Pancreas (tissue), 10 donors: ENCODE results near the gene SLC25A52. TPM values are rescaled to one million over a fixed set of nuclear protein-coding genes. Genes with fewer than 3 reads are reported as not detected.

Experiments
- ATAC-seq, 4 donors: fragments of 200-7000 bp; cut with Tn5 transposase; one replicate each; pipeline versions ENCODE4 v1.8.0 to v1.9.1; 2020; ENCODE audit warnings: mild to moderate bottlenecking in 4 of 4, moderate library complexity in 4 of 4
- DNase-seq, 6 donors: peaks; one replicate each; pipeline ENCODE4 v3.0.0-alpha.2; 2020
- FAIRE-seq: peaks from 2 replicates; lab custom pipeline; 2012; peaks lifted over from hg19 to GRCh38; lab: Jason Lieb, UNC
- H3K27ac ChIP-seq, 4 donors: fragments of 200-600 bp; sonication (generic); 1 replicate in 3 of 4; 2 replicates in 1 of 4; pipeline versions ENCODE4 v1.5.0 to v1.8.0; 2020
- H3K27me3 ChIP-seq, 4 donors: fragments of 200-600 bp; one replicate each; pipeline ENCODE4 v1.8.0; 2021
- H3K36me3 ChIP-seq, 3 donors: fragments of 200-600 bp; sonication (generic) in 1 of 3; one replicate each; pipeline versions ENCODE4 v1.5.0 to v1.8.0; 2020 to 2021
- H3K4me1 ChIP-seq, 3 donors: fragments of 200-600 bp; one replicate each; pipeline ENCODE4 v1.8.0; 2021
- H3K4me3 ChIP-seq, 4 donors: fragments of 200-600 bp; sonication (generic) in 2 of 4; one replicate each; pipeline versions ENCODE4 v1.5.0 to v1.8.0; 2020 to 2021
- H3K9me3 ChIP-seq, 4 donors: fragments of 200-600 bp; one replicate each; pipeline ENCODE4 v1.8.0; 2021
- WGBS, 2 donors: extraction: QIAGEN DNeasy Blood & Tissue Kit; methylation state at CpG; one replicate each; pipeline ENCODE4 v1.1.7; 2013; 5-methylcytosine and 5-hydroxymethylcytosine counted together
- intact Hi-C, 3 donors: fragments of 100-400 bp; cut with DNase I; formaldehyde crosslinking; loops; one replicate each; pipeline versions ENCODE4 v1.11.1 to v1.14.2; 2022
- polyA plus RNA-seq, 2 donors: library from polyadenylated mRNA; stranded (reverse); fragments of 200-250 nt; gene quantifications; one replicate each; pipeline ENCODE4 v1.2.3, GENCODE V29; 2013
- total RNA-seq, 6 donors: library from RNA; stranded (reverse); fragmentation: NEBNext Ultra II Directional in 4 of 6; extraction: Animal tissue kit (Norgen Biotek cat#: 25700) in 4 of 6; gene quantifications; one replicate each; pipeline versions ENCODE4 v1.2.1 to v1.2.4, GENCODE V29; 2021 to 2023
- TF ChIP-seq, protein P1 (sequence below), 4 donors: fragments of 200-600 bp; sonication (generic) in 3 of 4; IDR thresholded peaks; one replicate each; pipeline versions ENCODE4 v1.5.0 to v1.8.0; 2021; ENCODE audit warnings: antibody characterized with exemption in 4 of 4
- donor health status: healthy with polysubstance abuse.
- donor health status: DM: no; HTN: no; CAD: no; lungs with moderate emphysema.
- donor health status: DM: no; HTN: no; CAD: no.
- donor health status: control.
- donor health status: control.
- donor health status: Bipolar disorder and iron deficiency.
- donor health status: DM: yes; HTN: yes; CAD: no.
- donor health status: DM: no; HTN: no; CAD: no.
- donor health status: DM: no; HTN: no; CAD: no.
- donor health status: DM: yes; HTN: yes; CAD: no.

SLC25A52 gene
- total and polyA plus RNA-seq, 8 donors: 0.12 TPM; not detected in 7

DNA sequence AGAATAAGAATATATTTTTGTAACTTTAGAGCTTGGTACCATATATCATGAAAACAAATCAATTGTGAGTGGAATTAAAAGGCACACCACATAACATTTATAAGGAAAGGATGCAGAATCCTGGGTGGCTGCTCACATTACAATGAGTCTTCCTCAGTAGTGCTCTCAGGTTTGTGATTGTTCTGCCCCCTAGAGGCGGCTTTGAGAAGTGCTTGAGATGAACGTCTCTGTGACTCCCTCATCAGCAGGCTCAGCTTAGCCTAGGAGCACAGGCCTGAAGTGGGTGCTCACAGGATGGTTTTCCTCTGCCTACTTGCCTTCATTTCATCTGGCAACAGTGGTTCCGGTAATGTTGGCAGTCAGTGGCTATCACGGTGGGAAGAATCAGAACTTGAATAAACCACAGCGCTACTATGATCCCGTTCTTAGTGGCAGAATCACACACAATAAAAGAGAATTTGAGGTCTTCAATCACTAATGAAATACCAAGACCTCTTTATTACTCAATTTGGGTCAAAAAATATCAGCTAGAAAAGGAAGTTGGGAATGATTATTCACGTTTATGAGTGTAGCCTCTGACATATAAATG is 38.2 kb downstream of the SLC25A52 start:
- Histone ChIP-seq H3K36me3 (no peaks in the 10 kb centered on the region), H3K4me3 (no peak overlapping the region), H3K4me1 (no peaks in the 10 kb centered on the region), H3K9me3 (no peaks in the 10 kb centered on the region), H3K27me3 (no peaks in the 10 kb centered on the region), H3K27ac (no peak overlapping the region)
- DNase-seq: peak; percentile 61 to 85 (median 74)
- 32 to 33% methylated on average over 7 of the region's 7 CpGs for WGBS, 2 donors
- TF ChIP-seq, protein P1, sequence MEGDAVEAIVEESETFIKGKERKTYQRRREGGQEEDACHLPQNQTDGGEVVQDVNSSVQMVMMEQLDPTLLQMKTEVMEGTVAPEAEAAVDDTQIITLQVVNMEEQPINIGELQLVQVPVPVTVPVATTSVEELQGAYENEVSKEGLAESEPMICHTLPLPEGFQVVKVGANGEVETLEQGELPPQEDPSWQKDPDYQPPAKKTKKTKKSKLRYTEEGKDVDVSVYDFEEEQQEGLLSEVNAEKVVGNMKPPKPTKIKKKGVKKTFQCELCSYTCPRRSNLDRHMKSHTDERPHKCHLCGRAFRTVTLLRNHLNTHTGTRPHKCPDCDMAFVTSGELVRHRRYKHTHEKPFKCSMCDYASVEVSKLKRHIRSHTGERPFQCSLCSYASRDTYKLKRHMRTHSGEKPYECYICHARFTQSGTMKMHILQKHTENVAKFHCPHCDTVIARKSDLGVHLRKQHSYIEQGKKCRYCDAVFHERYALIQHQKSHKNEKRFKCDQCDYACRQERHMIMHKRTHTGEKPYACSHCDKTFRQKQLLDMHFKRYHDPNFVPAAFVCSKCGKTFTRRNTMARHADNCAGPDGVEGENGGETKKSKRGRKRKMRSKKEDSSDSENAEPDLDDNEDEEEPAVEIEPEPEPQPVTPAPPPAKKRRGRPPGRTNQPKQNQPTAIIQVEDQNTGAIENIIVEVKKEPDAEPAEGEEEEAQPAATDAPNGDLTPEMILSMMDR (IDR thresholded peaks at IDR 0.05): peak; percentile 72 to 91 (median 82)
- ATAC-seq: peak; percentile 83 to 95 (median 93)
- intact Hi-C loops: no loop called here
- peak; percentile 83 for FAIRE-seq

DNA sequence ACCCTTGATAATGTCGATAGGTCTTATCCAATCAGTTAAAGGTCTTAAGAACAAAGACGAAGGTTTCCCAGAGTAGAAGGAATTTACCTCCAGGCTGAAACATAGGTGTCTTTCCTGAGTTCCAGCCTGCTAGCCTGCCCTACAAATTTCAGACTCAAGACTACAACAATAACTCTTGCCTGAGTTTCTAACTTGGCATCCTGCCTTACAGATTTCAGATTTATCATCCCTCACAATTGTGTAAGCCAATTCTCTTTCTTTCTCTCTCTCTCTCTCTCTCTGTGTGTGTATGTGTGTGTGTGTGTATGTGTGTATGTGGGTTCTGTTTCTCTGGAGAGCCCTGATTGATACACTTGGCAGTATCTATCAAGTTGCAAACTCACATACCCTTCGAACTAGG is 39.1 kb downstream of the SLC25A52 start:
- Histone ChIP-seq H3K27me3 (no peaks in the 10 kb centered on the region), H3K27ac (no peak overlapping the region), H3K9me3 (no peaks in the 10 kb centered on the region), H3K36me3 (no peaks in the 10 kb centered on the region), H3K4me1 (no peaks in the 10 kb centered on the region), H3K4me3 (no peak overlapping the region)
- intact Hi-C loops: no loop called here
- DNase-seq: no peak
- ATAC-seq: no peak
- no peak for FAIRE-seq
- 48 to 57% methylated on average over 3 of the region's 3 CpGs for WGBS, 2 donors
- TF ChIP-seq, protein P1 (IDR thresholded peaks at IDR 0.05): no peak

DNA sequence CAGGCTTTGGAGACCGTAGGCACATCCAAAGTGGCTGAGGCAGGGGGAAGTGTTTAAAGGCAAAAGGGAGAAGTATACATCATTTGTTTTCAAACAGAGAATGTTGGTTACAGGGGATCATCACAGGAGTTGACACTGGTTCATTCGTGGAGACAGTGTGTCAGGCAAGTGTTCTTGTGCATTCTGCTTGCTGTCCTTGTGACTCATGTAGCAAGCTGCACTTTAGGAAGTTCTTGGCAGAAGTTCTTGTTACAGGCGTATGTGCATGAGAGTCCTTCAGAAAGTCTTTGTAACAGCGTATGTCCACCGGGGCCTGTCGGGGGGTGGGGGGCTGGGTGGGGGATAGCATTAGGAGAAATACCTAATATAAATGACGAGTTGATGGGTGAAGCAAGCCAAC is 39.8 kb downstream of the SLC25A52 start:
- H3K27ac ChIP-seq: no peak overlapping the region
- ATAC-seq (no peak), FAIRE-seq (no peak), DNase-seq (no peak)
- no peaks in the 10 kb centered on the region for H3K9me3 ChIP-seq
- TF ChIP-seq, protein P1 (IDR thresholded peaks at IDR 0.05): no peak
- no peaks in the 10 kb centered on the region for H3K27me3 ChIP-seq
- intact Hi-C loops: no loop called here
- H3K36me3 ChIP-seq: no peaks in the 10 kb centered on the region
- no peaks in the 10 kb centered on the region for H3K4me1 ChIP-seq
- 68 to 82% methylated on average over 7 of the region's 7 CpGs for WGBS, 2 donors
- H3K4me3 ChIP-seq: no peak overlapping the region

DNA sequence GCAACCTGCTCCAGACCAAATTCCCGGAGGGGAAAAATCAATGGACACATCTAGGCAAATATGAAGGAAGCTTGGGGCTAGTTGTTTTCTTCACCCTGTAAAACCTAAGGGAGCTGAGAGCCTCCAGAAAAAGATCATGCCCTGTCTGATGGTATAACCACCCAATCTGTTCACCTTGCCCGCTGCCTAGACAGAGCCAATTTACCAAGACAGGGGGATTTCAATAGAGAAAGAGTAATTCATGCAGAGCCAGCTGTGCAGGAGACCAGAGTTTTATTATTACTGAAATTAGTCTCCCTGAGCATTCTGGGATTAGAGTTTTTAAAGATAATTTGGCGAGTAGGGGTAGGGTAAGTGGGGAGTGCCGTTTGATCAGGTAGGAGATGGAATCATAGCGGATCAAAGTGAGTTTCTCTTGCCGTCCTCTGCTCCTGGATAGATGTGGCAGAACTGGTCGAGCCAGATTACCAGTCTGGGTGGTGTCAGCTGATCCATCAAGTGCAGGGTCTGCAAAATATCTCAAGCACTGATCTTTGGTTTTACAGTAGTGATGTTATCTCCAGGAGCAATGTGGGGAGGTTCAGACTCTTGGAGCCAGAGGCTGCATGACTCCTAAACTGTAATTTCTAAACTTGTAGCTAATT is 41.2 kb downstream of the SLC25A52 start:
- FAIRE-seq (no peak), DNase-seq (no peak), ATAC-seq (no peak)
- no peaks in the 10 kb centered on the region for H3K27me3 ChIP-seq
- H3K4me1 ChIP-seq: no peaks in the 10 kb centered on the region
- H3K9me3 ChIP-seq: no peaks in the 10 kb centered on the region
- intact Hi-C loops: loop anchor here in 1 of 3 donors (10.0 kb wide), 1 partner anchor 165 kb away; no protein-coding TSS in a partner anchor
- WGBS, 2 donors: 69 to 70% methylated on average over 7 of the region's 7 CpGs
- no peak overlapping the region for H3K27ac ChIP-seq
- TF ChIP-seq, protein P1 (IDR thresholded peaks at IDR 0.05): no peak
- H3K36me3 ChIP-seq: no peaks in the 10 kb centered on the region
- H3K4me3 ChIP-seq: no peak overlapping the region

DNA sequence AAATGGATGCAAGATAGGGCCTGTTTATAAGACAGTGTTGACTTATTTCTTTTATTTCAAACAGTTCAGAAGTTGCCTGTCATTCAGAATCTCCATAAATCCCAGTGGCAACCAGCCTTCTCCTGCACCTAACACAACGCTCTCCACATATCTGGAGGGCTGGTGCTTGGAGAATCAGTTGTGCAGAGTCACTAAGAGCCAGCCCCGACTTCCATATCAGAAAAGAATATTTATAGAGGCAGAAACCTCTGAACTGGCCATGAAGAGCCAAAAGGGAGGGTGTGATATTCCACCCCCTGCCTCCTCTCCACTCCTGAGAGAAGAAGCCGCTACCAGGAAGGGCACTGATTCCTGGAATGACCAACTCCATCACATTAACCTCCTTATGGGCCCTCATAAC is 42.3 kb downstream of the SLC25A52 start:
- Histone ChIP-seq H3K4me1 (no peaks in the 10 kb centered on the region), H3K36me3 (no peaks in the 10 kb centered on the region), H3K4me3 (no peak overlapping the region), H3K27ac (no peak overlapping the region), H3K9me3 (no peaks in the 10 kb centered on the region), H3K27me3 (no peaks in the 10 kb centered on the region)
- FAIRE-seq: no peak
- no peak for DNase-seq
- 79 to 82% methylated on average over 3 of the region's 3 CpGs for WGBS, 2 donors
- no peak for ATAC-seq
- intact Hi-C loops: loop anchor here in 1 of 3 donors (10.0 kb wide), 1 partner anchor 164 kb away; no protein-coding TSS in a partner anchor
- TF ChIP-seq, protein P1 (IDR thresholded peaks at IDR 0.05): no peak
